ACC112 (cell line): ENCODE data around the gene GGTLC1.

ENCODE experiments used
- H2AFZ ChIP-seq: fragments of 200-600 bp; sonication (generic); one replicate; pipeline ENCODE4 v1.6.0; 2017; ENCODE audit warnings: antibody characterized with exemption, low read length; ENCODE audit not compliant: unreplicated experiment
- H3K27ac ChIP-seq: fragments of 200-600 bp; sonication (generic); 2 replicates; pipeline ENCODE4 v1.5.1; 2014; ENCODE audit warnings: low read depth, mild to moderate bottlenecking, antibody characterized with exemption, low read length, moderate library complexity
- H3K27me3 ChIP-seq: fragments of 200-600 bp; sonication (generic); 2 replicates; pipeline ENCODE4 v1.6.1; 2014; ENCODE audit warnings: mild to moderate bottlenecking, antibody characterized with exemption, low read length, moderate library complexity, mixed read lengths; ENCODE audit not compliant: insufficient read depth
- H3K36me3 ChIP-seq: fragments of 200-600 bp; sonication (generic); 2 replicates; pipeline ENCODE4 v1.6.1; 2016; ENCODE audit warnings: mild to moderate bottlenecking, antibody characterized with exemption, low read length, moderate library complexity, mixed read lengths; ENCODE audit not compliant: insufficient read depth
- H3K4me1 ChIP-seq: fragments of 200-600 bp; sonication (generic); one replicate; pipeline ENCODE4 v1.6.1; 2016; ENCODE audit warnings: low read length, mixed read lengths; ENCODE audit not compliant: insufficient read depth, unreplicated experiment, control insufficient read depth
- H3K4me3 ChIP-seq: fragments of 200-600 bp; sonication (generic); 2 replicates; pipeline ENCODE4 v1.5.1; 2014; ENCODE audit warnings: mild to moderate bottlenecking, low read depth, low read length
- H3K79me2 ChIP-seq: fragments of 200-600 bp; sonication (generic); one replicate; pipeline ENCODE4 v1.6.0; 2016; ENCODE audit warnings: low read length; ENCODE audit not compliant: control insufficient read depth, unreplicated experiment, insufficient read depth

GGTLC1 gene

DNA sequence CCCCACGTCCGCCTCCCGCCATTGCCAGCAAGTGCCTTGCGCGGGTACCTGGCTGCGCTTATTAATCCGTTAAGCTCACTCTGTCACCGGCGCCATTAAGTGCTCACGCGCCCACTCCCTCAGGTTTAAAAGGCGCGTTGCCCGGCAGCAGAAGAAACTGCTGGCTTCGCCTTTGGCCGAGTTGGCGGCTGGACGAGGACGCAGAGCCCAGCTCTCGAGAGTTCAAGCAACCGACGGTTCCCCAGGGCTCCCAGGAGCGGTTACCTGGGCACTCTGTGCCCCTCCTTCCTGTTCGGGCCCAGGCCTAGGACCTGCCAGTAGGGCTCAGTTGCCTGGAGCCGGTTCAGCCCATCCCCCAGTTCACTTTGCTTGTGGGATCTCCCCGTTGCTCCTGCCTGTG lies at the start of gene GGTLC1:
TSS of gene GGTLC1 (minus strand) at position 219 of the 400 bp plus-strand sequence. CDS start 2,168 bp downstream, outside the sequence.
- Histone ChIP-seq H3K36me3 (no peaks in the 10 kb centered on the region), H3K4me3 (no peak within 1 kb of the TSS), H3K27me3 (no peaks in the 10 kb centered on the region), H3K4me1 (no peaks in the 10 kb centered on the region), H3K27ac (no peak within 1 kb of the TSS), H2AFZ (no peak within 1 kb of the TSS), H3K79me2 (no peaks in the 10 kb centered on the region)

- Histone ChIP-seq H2AFZ (no peak overlapping the region), H3K4me3 (no peak overlapping the region), H3K36me3 (no peaks in the 10 kb centered on the region), H3K27ac (no peak overlapping the region), H3K79me2 (no peaks in the 10 kb centered on the region), H3K4me1 (peaks cover 3% of the 10 kb centered on the region), H3K27me3 (no peaks in the 10 kb centered on the region)
Observed at GRCh38 chr20:24034820-24035219, 46.2 kb upstream of the GGTLC1 start.

DNA sequence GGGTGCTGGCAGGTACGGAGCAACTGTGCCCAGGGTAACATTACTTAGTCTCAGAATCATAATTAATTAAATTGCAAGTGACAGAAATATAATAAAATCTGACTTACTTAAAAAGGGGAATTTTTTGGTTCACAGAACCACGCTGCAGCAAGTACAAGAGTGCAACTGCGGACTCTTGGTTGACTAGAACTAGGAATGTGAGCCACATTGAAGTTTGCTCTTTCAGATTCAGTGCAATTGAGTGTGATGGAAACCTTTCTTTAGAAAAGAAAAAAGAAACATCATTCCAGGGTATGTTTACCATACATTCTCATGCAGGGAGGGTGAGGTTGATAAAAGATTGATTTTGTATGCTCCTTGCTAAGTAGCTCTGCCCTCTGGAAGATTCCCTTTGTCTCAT lies 45.0 kb upstream of the GGTLC1 start:
- Histone ChIP-seq H3K4me3 (no peak overlapping the region), H2AFZ (no peak overlapping the region), H3K36me3 (no peaks in the 10 kb centered on the region), H3K4me1 (peaks cover 3% of the 10 kb centered on the region), H3K27ac (no peak overlapping the region), H3K27me3 (no peaks in the 10 kb centered on the region), H3K79me2 (no peaks in the 10 kb centered on the region)

DNA sequence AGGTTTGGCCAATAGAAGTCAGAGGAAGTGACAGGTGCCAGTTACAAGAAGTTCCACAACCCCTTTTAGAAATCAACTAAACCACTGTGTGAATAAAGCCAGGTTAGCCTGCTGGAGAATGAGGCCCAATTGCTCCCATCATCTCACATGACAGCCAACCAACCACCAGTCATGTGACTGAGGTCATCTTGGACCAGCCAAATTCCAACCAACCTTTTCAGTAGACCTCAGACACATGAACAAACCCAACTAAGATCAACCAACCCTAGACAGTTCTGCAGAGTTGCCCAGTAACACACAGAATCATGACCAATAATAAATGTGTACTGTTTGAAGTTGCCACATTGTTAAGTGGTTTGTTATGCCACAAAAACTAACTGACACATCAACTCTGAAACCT lies 44.6 kb upstream of the GGTLC1 start:
- no peaks in the 10 kb centered on the region for H3K27me3 ChIP-seq
- H3K4me3 ChIP-seq, result no peak overlapping the region
- no peak overlapping the region for H3K27ac ChIP-seq
- H2AFZ ChIP-seq, result no peak overlapping the region
- no peaks in the 10 kb centered on the region for H3K36me3 ChIP-seq
- no peaks in the 10 kb centered on the region for H3K79me2 ChIP-seq
- peaks cover 3% of the 10 kb centered on the region for H3K4me1 ChIP-seq

DNA sequence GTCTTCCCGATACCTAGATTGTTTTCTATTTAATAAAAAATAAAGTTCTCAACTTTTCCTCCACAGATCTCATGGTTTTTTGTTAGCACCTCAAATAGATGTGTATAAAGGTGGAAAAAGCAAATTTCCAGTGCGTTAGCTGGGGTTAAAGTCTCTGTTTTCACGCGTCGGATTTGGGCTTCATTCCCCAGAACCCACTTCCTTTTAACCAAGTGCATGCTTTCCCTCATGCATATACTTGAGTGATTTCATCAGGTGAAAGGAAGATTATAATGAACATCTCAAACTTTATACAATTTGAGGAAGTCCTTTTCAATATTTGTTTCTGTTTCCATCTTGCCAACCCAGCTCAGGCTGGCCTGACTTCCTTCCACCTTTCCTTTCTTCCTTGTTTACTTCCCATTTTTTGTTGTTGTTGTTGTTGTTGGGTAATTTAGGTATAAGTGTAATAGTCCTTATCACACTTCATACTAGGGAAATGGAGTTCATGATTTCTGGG lies 43.9 kb upstream of the GGTLC1 start:
- no peak overlapping the region for H3K4me3 ChIP-seq
- no peak overlapping the region for H2AFZ ChIP-seq
- no peaks in the 10 kb centered on the region for H3K27me3 ChIP-seq
- no peaks in the 10 kb centered on the region for H3K36me3 ChIP-seq
- no peak overlapping the region for H3K27ac ChIP-seq
- H3K4me1 ChIP-seq, result peaks cover 3% of the 10 kb centered on the region
- no peaks in the 10 kb centered on the region for H3K79me2 ChIP-seq

GRCh38 chr20:24027229-24027628 lies 38.6 kb upstream of the GGTLC1 start:
- Histone ChIP-seq H2AFZ (no peak overlapping the region), H3K4me3 (no peak overlapping the region), H3K79me2 (no peaks in the 10 kb centered on the region), H3K27ac (no peak overlapping the region), H3K27me3 (no peaks in the 10 kb centered on the region), H3K36me3 (no peaks in the 10 kb centered on the region), H3K4me1 (no peaks in the 10 kb centered on the region)

- H3K79me2 ChIP-seq, result no peaks in the 10 kb centered on the region
- no peak overlapping the region for H2AFZ ChIP-seq
- no peak overlapping the region for H3K4me3 ChIP-seq
- no peak overlapping the region for H3K27ac ChIP-seq
- no peaks in the 10 kb centered on the region for H3K4me1 ChIP-seq
- H3K27me3 ChIP-seq, result peaks cover 10% of the 10 kb centered on the region; the same call in 1 of the 2 replicates
- H3K36me3 ChIP-seq, result no peaks in the 10 kb centered on the region
Observed at GRCh38 chr20:24022621-24023180, 34.1 kb upstream of the GGTLC1 start.

DNA sequence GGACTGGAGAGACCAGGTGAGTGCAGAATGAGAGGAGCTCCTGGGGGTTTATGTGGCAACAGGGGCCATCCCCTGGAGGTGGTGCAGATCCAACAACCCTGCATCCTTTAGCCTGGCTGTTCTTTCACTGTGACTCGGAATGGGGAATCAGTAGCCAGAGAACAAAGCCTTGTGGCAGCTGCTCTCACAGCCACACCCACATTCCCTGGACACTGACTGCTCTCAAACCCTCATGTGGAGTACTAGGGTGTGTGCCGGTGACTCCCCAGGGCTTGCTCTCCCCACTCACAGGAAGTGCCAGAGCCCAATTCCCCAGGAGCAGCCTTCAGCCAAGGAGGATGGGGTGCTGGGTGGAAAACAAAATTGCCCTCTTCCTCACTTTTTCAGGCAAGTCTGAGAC lies 30.2 kb upstream of the GGTLC1 start:
- H3K4me1 ChIP-seq, result no peaks in the 10 kb centered on the region
- H3K4me3 ChIP-seq, result no peak overlapping the region
- no peaks in the 10 kb centered on the region for H3K36me3 ChIP-seq
- no peak overlapping the region for H2AFZ ChIP-seq
- H3K27ac ChIP-seq, result no peak overlapping the region
- no peaks in the 10 kb centered on the region for H3K79me2 ChIP-seq
- peaks cover 33% of the 10 kb centered on the region for H3K27me3 ChIP-seq

DNA sequence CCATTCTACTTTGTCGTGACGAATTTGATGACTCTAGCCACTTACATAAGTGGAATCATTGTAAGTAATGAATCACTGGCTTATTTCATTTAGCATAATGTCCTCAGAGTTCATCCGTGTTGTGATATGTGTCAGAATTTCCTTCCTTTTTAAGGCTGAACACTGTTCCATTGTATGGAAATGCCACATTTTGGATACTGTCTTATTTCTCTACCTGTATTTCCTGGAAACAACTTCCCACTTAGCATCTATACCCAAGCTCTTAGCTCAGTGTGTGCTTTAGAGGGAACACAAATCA lies 28.8 kb upstream of the GGTLC1 start:
- Histone ChIP-seq H3K27me3 (peaks cover 38% of the 10 kb centered on the region), H3K79me2 (no peaks in the 10 kb centered on the region), H3K4me1 (no peaks in the 10 kb centered on the region), H3K27ac (no peak overlapping the region), H3K36me3 (no peaks in the 10 kb centered on the region), H3K4me3 (no peak overlapping the region), H2AFZ (no peak overlapping the region)

- Histone ChIP-seq H3K36me3 (no peaks in the 10 kb centered on the region), H3K79me2 (no peaks in the 10 kb centered on the region), H3K27me3 (peaks cover 38% of the 10 kb centered on the region), H3K4me1 (no peaks in the 10 kb centered on the region), H2AFZ (no peak overlapping the region), H3K27ac (no peak overlapping the region), H3K4me3 (no peak overlapping the region)
Observed at GRCh38 chr20:24016607-24017457, 28.3 kb upstream of the GGTLC1 start.

- H3K27me3 ChIP-seq, result peaks cover 44% of the 10 kb centered on the region
- no peaks in the 10 kb centered on the region for H3K4me1 ChIP-seq
- H3K27ac ChIP-seq, result no peak overlapping the region
- no peak overlapping the region for H3K4me3 ChIP-seq
- no peak overlapping the region for H2AFZ ChIP-seq
- no peaks in the 10 kb centered on the region for H3K79me2 ChIP-seq
- H3K36me3 ChIP-seq, result no peaks in the 10 kb centered on the region
Observed at GRCh38 chr20:24013953-24014352, 25.4 kb upstream of the GGTLC1 start.
